Cardiac muscle cell (in vitro differentiated cells and primary cell): ENCODE measurements around the gene ZNF407. TPM values are rescaled to one million over a fixed set of nuclear protein-coding genes. Genes with fewer than 3 reads are reported as not detected.

Source experiments
- DNase-seq, 2 donors: peaks; one replicate each; pipeline versions ENCODE4 v3.0.0 to v3.0.0-alpha.2; 2010 to 2017; ENCODE audit warnings: low read depth in 1 of 2, low spot score in 1 of 2
- H3K27ac ChIP-seq: fragments of 200-600 bp; sonication (generic); 2 replicates; pipeline ENCODE4 v1.5.1; 2016
- H3K27me3 ChIP-seq: fragments of 200-600 bp; sonication (generic); 2 replicates; pipeline ENCODE4 v1.6.0; 2016; ENCODE audit warnings: control low read depth
- H3K36me3 ChIP-seq: fragments of 200-600 bp; sonication (generic); 2 replicates; pipeline ENCODE4 v1.5.1; 2016; ENCODE audit warnings: control low read depth
- H3K4me1 ChIP-seq: fragments of 200-600 bp; sonication (generic); 2 replicates; pipeline ENCODE4 v1.8.1; 2017; ENCODE audit warnings: low read depth, mild to moderate bottlenecking, mixed run types
- H3K4me3 ChIP-seq: fragments of 200-600 bp; sonication (generic); 2 replicates; pipeline ENCODE4 v1.5.1; 2016; ENCODE audit warnings: mild to moderate bottlenecking
- H3K9me3 ChIP-seq: fragments of 200-600 bp; sonication (generic); 2 replicates; pipeline ENCODE4 v1.5.1; 2017; ENCODE audit warnings: low read depth, mild to moderate bottlenecking, control low read depth
- CTCF ChIP-seq: IDR thresholded peaks from 2 replicates; pipeline ENCODE4 v1.5.1; 2012; ENCODE audit warnings: low read depth, mild to moderate bottlenecking, low read length
- polyA plus RNA-seq: library from polyadenylated mRNA; unstranded; fragments of >200 nt; fragmentation: Nextera tagmentation; extraction: Ambion mirVana; gene quantifications from 2 replicates; pipeline ENCODE4 v1.2.1, GENCODE V29; 2016
- total RNA-seq: library from RNA; depleted of rRNA; stranded (reverse); fragments of >200 nt; gene quantifications from 2 replicates; pipeline ENCODE4 v1.2.3, GENCODE V29; 2016

ZNF407 gene
- total and polyA plus RNA-seq, 2 experiments from 2014 or later: 4.6 to 8.0 TPM

GRCh38 chr18:74862094-74862493 is 264.4 kb downstream of the ZNF407 start:
- Histone ChIP-seq H3K9me3 (no peaks in the 10 kb centered on the region), H3K4me3 (no peak overlapping the region), H3K4me1 (peaks cover 11% of the 10 kb centered on the region), H3K27ac (peak overlapping the region; percentile 66), H3K27me3 (no peaks in the 10 kb centered on the region), H3K36me3 (no peaks in the 10 kb centered on the region)
- DNase-seq: peak in 1 of 2 donors; percentile 17
- TF ChIP-seq CTCF: no peak

- no peak for DNase-seq
- peaks cover 4% of the 10 kb centered on the region for H3K4me1 ChIP-seq
- no peaks in the 10 kb centered on the region for H3K36me3 ChIP-seq
- H3K4me3 ChIP-seq: no peak overlapping the region
- no peaks in the 10 kb centered on the region for H3K9me3 ChIP-seq
- H3K27ac ChIP-seq: no peak overlapping the region
- TF ChIP-seq CTCF: no peak
- no peaks in the 10 kb centered on the region for H3K27me3 ChIP-seq
Observed at GRCh38 chr18:74866577-74866976, 268.9 kb downstream of the ZNF407 start.

- no peak for TF ChIP-seq CTCF
- H3K4me3 ChIP-seq: no peak overlapping the region
- peak; percentile 2 to 54 for DNase-seq
- no peak overlapping the region for H3K27ac ChIP-seq
- H3K36me3 ChIP-seq: no peaks in the 10 kb centered on the region
- no peaks in the 10 kb centered on the region for H3K9me3 ChIP-seq
- H3K27me3 ChIP-seq: no peaks in the 10 kb centered on the region
- H3K4me1 ChIP-seq: no peaks in the 10 kb centered on the region
Observed at GRCh38 chr18:74868461-74868860, 270.8 kb downstream of the ZNF407 start.

GRCh38 chr18:74869904-74870863 is 272.5 kb downstream of the ZNF407 start:
- Histone ChIP-seq H3K27me3 (no peaks in the 10 kb centered on the region), H3K27ac (no peak overlapping the region), H3K36me3 (no peaks in the 10 kb centered on the region), H3K4me1 (peaks cover 2% of the 10 kb centered on the region), H3K9me3 (no peaks in the 10 kb centered on the region), H3K4me3 (no peak overlapping the region)
- TF ChIP-seq CTCF: no peak
- no peak for DNase-seq

GRCh38 chr18:74870950-74871349 is 273.3 kb downstream of the ZNF407 start:
- DNase-seq: no peak
- no peak for TF ChIP-seq CTCF
- H3K4me3 ChIP-seq: no peak overlapping the region
- H3K27ac ChIP-seq: no peak overlapping the region
- H3K27me3 ChIP-seq: no peaks in the 10 kb centered on the region
- no peaks in the 10 kb centered on the region for H3K9me3 ChIP-seq
- H3K36me3 ChIP-seq: no peaks in the 10 kb centered on the region
- peaks cover 2% of the 10 kb centered on the region for H3K4me1 ChIP-seq
